Amygdala (tissue), 56 donors: ENCODE data around the gene DCDC2.
"Not testable (repeated sequence)": the region's sequence is repeated elsewhere in the genome, so short reads cannot be mapped to it uniquely, and the experiment has no call there.

ENCODE experiments used
- DNase-seq, 56 donors: peaks; one replicate each; lab custom pipeline; 2025; lab: John Stamatoyannopoulos, UW

Gene DCDC2

DNA sequence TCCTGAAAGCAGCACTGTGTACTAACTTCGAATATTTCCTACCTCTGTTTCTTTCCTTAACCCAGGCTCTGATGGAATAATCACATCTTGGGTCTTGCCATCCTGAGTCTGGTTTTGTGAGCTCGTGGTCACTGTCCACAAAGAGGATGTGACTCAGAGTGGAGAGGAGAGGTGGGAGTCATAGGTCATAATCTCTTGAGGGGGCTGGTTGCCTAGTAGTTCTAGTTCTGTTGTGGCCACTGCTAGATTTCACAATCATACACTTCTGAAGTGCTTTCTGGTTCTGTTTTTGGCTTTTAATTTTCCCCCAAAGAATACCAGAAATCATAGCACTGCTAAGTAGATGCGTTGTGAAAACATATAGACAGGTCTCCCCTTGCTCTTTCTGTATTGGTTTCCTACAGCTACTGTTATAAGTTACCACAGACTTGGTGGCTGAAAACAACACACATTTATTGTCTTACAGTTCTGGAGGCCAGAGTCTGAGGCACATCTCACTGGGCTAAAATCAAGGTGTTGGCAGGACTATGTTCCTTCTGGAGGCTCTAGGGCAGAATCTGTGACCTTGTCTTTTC lies 129.1 kb downstream of the DCDC2 start:
- no peak for DNase-seq

GRCh38 chr6:24228123-24228522 lies 129.7 kb downstream of the DCDC2 start:
- no peak for DNase-seq

DNA sequence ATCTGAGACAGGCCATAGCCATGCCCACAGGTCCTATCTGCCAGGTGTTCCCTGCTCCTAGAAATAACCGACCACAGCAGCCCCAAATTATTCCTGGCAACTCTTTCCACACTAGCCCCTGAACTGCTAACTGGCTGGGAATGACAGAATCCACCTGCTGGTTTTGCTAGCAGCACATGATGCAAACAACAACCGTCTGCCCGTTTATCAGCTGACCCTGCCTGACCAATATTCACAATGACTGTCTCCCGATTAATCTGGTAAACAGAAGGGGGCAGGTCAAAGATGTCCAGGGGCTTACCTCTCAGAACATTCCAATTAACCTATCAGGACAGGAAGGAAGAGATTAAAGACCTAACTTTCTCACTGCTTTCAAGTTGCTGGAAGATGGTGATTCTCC lies 130.3 kb downstream of the DCDC2 start:
- DNase-seq: no peak

- DNase-seq: no peak
These were observed 131.3 kb downstream of the DCDC2 start for GRCh38 chr6:24226541-24226940.

GRCh38 chr6:24225838-24226237 lies 132.0 kb downstream of the DCDC2 start:
- no peak for DNase-seq

- no peak for DNase-seq
These were observed 134.5 kb downstream of the DCDC2 start for GRCh38 chr6:24223115-24223919.

GRCh38 chr6:24219670-24220069 lies 138.2 kb downstream of the DCDC2 start:
- no peak for DNase-seq

DNA sequence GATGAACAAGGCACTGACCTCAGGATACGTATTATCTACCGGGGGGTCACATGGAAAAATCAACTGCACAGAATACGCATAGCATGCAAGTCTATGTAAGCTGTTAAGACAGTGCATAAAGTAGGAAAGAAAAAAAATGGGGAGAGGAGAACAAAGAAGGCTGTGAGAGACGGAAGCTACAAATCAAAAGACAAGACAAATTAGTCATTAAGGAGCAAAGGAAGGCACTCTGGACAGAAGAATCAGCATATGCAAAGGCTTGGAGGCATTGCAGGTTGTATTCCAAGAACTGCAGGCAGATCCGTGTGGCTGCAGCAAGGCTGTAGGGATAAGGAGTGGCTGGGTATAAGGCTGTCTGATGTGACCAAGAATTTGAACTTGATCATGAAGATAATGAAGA lies 142.9 kb downstream of the DCDC2 start:
- no peak for DNase-seq

GRCh38 chr6:24207413-24207812 lies 150.4 kb downstream of the DCDC2 start:
- no peak for DNase-seq

DNA sequence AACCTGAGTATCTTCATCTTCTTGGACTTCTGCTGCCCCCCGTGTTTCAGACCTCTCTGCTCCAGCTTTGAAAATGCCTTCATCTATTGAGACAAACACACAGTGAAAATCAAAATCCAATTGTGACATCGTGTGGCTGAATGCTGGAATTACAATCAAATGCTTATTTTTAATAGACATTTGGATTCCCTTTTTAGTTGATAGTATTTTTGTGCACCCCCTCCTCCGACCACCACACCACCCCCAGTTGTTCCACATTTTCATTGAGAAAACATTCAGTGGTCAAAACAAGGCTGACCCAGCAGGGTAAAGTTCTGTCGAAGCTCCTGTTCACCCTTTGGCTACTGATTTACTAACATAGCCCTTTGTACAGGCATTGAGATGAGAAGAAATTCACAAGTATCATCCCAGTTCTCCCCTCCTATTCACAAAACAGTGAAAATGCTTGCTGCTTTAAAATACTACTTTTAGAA lies 152.8 kb downstream of the DCDC2 start:
- DNase-seq: peak in 7 of 56 donors; percentile 0 to 43 (median 5)

DNA sequence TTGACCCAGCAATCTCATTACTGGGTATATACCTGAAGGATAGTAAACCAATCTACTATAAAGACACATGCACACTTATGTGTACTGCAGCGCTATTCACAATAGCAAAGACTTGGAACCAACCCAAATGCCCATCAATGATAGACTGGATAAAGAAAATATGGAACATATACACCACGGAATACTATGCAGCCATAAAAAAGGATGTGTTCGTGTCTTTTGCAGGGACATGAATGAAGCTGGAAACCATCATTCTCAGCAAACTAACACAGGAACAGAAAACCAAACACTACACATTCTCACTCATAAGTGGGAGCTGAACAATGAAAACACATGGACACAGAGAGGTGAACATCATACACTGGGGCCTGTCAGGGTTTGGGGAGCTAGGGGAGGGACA lies 153.7 kb downstream of the DCDC2 start:
- not testable (repeated sequence) for DNase-seq

GRCh38 chr6:24197892-24198291 lies 160.0 kb downstream of the DCDC2 start:
- no peak for DNase-seq

GRCh38 chr6:24195836-24196597 lies 161.8 kb downstream of the DCDC2 start:
- no peak for DNase-seq

GRCh38 chr6:24194978-24195700 lies 162.7 kb downstream of the DCDC2 start:
- no peak for DNase-seq

DNA sequence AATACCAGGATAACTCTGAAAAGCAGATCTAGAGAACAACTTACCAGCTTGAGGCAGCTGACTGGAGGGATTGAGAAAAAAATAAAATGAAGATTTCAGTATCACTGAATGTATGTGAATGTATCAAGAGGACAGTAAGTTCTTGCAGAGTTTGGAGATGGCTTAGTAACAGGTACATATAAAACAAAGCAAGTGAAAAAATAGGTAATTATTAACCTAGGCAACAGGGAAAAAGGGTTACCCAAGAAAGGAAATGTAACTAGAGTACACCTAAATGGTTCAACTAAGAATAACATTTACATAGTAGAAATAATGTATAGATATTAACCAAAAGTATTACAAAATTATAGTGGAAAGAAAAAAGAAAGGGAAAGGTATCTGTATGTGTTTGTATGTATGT lies 164.5 kb downstream of the DCDC2 start:
- no peak for DNase-seq

DNA sequence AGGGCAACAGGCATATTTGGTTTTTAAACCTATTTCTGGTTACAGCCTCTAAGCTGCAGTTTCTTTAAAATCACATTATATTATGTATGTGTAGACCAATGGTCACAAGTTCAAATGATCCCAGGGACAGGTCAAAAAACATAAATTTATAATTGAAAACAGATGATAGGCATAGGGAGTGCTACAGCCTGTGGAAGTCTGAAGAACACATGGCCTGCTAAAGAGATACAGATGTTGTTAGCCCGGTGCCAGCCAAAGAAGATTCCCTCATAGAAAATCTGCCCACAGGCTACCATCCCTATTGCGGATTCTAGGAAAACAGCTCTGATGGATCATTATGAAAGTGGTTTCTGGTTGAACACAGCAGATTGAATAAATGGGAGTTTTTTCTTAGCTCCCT lies 166.5 kb downstream of the DCDC2 start:
- no peak for DNase-seq

GRCh38 chr6:24188578-24189080 lies 169.2 kb downstream of the DCDC2 start:
- peak in 1 of 56 donors; percentile 5 for DNase-seq

- DNase-seq: no peak
These were observed 169.8 kb downstream of the DCDC2 start for GRCh38 chr6:24187965-24188577.

DNA sequence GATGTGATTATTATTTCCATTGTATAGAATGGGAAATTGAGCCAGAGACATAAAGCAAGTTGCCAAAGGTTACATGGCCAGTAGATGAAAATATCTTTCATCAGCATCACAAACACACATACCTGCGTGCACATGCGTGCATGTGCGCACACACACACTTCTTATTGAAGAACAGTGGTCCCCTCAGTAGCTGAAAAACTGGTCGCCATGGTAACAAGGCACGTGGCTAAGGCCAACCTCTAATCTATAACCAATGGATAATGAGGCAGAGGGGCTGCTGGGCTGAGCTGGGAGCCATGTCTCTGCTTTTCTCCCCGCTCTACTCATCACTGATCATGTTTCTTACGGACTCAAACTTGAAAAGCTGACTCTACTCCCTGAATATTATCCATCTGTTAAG lies 171.5 kb downstream of the DCDC2 start:
- DNase-seq: no peak

- no peak for DNase-seq
These were observed 174.3 kb downstream of the DCDC2 start for GRCh38 chr6:24183584-24183983.
